GM21529 (cell line): ENCODE results near the gene SMAD2.

ENCODE experiments used
- ATAC-seq: cut with Tn5 transposase; IDR thresholded peaks from one replicate; pipeline ENCODE4 v1.9.1; 2021; ENCODE audit not compliant: unreplicated experiment

Gene SMAD2

DNA sequence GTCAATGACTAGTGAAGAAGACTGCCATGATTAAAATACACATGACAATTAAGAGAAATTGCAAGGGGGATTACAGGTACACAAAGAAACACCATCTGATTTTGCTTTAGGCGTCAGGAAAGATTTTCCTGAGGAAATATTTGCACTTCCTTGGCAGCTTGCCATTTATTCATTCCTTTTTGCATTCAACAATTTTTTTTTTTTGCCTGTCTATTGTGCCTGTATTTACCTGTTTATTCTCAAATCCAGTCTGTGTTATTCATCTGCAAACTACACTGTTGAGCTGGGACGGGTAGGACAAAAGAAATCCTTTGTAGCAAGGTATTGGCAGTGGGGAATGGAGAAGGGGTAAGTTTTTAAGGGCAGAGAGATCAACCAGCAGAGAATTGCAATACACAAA is 31.8 kb downstream of the SMAD2 start:
- no peak for ATAC-seq

DNA sequence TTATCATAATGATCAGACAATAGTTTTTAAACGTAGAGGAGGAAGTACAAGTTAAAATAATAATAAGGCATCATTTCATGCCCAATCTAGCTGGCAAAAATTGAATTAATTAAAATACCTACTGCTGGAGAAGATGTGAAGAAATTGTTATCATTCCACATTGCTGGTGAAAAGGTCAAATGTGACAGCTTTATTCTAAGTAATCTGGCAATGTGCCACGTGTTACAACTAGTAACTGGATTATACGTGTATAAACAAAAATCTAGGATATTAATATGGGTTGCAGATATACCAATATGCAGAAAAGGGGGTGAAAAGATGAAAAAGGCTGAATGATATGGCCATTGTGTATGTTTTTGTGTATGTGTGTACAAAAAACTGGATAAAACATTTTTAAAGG is 32.4 kb downstream of the SMAD2 start:
- ATAC-seq = no peak

DNA sequence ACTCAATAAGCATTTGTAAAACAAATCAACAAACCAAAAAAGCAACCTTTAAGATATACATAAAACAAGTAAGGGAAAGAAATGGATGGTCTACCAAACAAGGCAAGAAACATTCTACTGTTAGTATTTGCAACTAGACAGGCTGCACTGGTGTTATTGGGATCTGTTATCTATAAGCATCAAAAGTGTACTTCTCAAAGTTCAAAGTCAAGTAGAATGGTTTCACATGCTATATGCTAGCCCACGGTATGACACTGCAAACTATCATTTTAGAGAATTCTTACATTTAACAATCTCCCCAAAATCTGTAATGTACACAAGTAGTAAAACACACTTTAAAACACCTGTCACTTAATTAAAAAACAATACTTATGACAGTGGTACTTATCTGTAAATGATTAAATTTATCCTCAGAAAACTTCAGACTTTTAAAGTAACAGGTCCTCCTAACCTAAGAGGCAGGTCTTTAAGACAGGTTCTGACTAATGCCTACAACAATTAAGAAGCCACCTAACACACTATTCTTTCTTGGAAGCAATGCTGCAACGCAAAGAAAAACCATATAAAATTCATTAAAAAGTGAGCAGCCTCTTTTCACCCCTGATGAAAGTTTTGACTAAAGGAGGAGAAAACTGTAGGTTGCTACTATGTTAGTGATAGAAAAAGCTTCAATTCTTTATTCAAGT is 34.8 kb downstream of the SMAD2 start:
- ATAC-seq = no peak

DNA sequence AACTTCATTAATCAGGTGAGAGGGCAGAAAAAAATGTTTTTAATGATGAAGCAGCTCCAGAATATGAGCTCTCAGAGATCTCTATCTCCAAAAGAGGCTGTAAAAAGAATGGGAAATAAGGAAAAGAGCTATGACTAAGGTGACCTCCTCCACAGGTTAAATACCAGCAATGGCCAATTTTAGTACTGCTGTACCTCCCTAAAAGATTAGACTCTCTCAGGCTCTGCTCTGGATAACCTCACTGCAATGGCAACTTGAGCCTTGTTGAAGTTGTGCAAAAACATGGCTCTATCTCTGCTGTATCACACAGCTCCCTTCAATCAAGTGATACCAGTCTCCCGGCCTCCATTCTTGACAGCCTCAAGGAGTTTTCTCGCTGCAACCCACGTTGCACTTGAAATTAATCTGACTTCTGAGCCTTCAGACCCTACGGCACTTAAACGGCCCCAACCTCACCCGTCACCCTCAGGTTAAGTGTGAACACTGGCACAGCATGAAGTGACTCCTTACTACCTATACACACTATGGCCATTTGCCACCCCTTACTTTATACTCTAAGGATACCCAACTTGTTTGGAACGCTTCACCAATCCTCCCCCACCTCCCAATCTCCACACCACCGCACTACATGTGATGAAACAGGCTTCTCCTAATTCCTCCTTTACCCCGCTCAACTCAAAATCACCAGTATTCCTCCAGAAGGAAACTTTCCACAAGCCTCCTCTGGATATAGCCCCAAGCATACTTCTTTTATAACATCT is 36.3 kb downstream of the SMAD2 start:
- no peak for ATAC-seq

DNA sequence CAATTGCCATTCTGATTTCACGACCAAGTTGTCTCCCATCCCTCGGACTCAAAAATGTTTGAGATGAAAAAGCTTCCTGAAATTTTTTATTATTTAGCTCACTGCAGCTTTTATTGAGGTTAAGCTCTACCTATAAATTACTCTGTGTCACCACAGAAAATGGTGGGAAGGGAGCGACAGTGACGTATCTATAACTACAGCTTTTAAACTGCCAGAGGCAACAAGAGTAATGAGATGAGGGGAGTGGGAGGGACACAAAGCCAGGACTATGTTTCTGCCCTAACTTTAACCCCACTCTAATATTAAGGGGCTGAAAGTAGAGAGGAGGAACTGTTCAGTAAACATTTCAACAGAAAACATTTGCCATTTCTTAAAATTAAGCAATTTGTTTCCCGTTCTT is 37.4 kb downstream of the SMAD2 start:
- ATAC-seq = no peak

DNA sequence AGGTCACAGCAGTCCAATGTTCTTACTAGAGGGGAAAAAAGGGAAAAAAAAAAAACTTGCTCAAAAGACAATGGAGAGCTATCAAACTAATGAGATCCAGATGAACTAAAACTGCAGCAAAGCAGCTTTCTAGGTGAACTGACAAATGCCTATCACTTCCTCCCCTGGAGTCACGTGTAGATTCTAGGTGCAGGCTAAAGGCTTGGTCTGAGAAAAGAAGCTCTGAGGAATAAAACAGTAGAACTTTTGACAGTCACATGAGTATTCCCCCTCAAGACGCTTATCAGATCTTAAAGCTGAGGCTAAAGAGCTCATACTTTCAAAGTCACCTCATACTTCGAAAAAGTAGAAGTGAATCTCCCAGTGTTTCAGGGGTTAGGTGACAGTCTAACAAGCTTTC is 42.3 kb downstream of the SMAD2 start:
- ATAC-seq = no peak

DNA sequence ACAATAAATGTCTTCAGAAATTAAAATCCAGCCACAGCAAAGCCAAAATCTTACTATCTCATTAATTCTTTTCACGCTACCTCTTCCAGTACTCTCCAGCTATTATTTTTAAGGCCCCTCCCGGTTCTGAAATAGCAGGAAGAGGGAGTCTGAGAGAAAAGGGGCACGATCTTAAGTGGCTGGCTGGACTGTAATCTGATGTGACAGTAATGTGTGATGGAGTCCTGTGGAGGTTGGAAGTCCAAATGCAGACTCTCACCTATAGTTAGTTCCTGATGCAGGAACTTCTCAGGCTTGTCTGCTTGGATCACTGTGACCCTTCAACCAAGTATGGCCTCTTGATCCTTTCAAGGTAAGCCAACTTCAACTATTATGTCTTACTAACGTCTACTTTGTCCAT is 43.2 kb downstream of the SMAD2 start:
- ATAC-seq = no peak

DNA sequence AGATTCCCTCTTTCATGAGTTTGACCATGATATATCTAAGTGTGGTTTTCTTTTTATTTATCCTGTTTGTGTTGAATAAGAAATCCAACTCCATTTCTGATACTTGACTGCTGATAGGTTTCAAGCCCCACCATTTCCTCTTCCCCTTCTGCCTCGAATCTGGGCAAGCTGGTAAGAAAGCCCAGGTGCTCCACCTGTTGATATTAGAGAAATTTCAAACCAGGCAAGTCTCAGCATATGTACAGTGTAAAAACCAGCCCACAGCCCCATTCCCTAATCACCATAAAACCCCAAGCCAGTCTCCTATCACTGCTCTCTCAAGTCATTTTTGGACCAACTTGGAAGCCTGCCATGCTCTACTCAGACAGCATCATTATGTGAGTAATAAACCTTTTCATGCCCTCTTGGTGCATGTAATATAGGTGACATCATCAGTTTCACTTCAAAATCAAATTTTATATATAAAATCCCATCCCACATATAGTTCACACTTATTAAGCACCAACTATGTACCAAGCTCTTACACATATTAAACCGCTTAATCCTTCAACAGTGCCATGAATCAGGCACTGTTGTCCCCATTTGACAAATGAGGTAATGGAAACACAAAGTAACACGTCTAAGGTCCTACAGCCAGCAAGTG is 46.6 kb downstream of the SMAD2 start:
- no peak for ATAC-seq

DNA sequence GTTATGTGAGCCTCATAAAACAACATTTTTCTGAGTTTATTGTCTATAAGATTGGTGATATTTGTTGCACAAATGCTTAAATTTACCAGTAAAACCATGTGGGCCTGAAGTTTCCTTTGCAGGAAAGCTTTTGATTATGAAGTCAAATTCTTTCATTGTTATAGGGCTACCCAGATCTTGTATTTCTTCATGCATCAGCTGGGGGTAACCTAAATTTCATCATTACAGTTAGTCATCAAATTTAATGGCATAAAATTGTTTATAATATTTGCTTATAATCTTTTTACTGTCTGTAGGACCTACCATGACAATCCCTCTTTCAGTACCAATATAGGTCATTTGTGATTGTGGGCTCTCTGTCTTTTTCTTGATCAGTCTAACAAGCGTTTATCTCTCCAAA is 47.8 kb downstream of the SMAD2 start:
- no peak for ATAC-seq

DNA sequence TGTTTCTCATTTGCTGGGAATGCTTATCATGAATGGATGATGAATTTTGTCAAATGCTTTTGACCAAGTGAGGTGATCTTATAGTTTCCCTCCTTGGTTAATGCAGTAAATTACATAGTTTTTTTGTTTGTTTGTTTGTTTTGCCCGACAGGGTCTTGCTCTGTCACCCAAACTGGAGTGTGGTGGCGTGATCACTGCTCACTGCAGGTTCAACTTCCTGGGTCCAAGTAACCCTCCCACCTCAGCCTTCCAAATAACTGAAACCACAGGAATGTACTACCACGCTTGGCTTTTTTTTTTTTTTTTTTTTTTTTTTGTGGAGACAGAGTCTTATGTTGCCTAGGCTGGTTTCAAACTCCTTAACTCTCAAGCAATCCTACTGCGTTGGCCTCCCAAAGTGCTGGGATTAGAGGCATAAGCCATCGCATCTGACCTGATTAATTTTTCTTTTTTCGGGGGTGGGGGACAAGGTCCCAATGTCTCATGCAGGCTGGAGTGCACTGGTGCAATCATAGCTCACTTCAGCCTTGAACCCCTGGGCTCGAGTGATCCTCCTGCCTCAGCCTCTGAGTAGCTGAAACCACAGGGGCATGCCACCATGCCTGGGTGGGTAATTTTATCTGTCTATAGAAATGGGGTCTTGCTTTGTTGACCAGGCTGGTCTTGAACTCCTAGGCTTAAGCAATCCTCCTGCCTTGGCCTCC is 48.6 kb downstream of the SMAD2 start:
- no peak for ATAC-seq

DNA sequence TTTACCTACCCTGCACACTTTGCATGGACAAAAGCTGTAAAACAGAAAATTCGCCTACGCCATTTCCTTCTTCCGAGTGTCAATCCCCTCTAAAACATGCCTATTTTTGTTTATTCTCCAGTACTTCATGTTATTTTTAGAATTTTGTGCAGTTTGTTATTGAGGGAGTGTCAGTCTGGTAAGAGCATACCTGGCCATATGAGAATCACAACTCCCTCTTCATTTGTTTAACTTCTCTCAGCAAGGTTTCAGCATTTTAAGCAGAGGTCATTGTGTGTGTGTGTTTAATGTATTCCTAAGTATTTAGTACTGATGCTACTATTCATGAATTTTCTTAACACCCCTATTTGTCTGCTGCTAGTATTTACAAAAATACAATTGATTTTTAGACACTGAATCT is 49.4 kb downstream of the SMAD2 start:
- ATAC-seq = no peak

DNA sequence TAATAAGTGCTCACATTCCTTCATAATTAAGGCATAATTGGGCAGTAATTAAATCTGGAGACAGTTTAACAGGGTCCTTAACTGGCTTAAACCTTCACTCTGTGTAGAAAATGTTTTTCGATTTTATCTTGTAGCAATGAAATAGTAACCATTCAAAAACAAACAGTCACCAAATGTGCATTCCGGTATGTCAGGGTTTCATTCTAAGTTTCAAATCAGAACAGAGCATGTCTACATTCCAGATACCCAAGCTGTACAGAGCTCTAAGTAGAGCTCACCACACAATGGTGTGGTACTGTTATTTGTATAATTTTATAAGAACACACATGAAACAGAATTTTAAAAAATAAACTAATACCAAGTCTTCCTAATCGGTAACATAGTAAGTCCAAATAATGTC is 52.6 kb downstream of the SMAD2 start:
- no peak for ATAC-seq

DNA sequence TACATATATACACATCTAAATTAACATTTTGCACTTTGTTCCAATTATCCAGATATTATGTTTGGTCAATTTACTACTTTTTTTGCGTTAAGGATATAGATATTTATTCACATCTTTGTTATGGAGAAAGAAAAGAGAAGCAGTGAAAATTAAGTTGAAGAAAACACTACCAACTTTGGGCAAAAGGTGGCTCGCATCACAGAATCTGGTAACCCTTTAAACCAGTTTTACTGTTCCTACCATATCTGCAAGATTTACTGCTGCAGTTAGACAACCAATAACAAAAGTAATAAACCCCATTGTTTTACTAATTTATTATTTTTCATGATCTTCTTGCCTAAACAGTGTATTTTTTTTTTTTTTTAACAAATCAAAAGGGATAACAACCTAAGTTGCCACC is 53.6 kb downstream of the SMAD2 start:
- no peak for ATAC-seq

DNA sequence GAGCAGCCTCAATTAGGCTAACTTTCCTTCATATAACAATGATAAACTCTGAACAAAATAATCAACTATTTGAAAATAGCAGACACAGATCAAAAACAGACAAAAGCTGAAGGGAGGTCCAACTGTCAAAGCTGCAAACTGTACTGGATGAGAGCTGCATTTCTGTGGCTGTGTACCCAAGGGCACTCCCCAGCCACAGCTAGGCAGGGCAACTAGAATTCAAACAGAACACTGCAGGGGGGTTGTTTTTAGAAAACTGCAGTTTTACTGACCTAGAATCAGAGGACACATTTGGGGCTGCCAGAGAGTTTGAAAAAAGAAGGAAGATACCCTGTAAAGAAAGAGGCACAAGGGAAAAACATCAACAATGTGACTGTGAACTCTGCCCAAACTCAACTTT is 56.8 kb downstream of the SMAD2 start:
- ATAC-seq = no peak

DNA sequence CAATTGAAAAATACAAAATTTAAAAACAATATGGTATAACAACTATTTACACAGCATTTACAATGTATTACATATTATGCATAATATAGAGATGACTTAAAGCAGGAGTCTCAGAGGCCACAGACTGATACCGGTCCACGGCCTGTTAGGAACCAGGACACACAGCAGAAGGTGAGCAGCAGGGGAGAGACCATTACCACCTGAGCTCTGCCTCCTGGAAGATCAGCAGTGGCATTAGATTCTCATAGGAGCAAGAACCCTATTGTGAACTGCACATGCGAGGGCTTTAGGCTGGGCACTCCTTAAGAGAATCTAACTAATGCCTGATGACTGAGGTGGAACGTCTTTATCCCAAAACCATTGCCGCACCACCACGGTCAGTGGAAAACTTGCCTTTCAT is 58.0 kb downstream of the SMAD2 start:
- ATAC-seq = no peak

DNA sequence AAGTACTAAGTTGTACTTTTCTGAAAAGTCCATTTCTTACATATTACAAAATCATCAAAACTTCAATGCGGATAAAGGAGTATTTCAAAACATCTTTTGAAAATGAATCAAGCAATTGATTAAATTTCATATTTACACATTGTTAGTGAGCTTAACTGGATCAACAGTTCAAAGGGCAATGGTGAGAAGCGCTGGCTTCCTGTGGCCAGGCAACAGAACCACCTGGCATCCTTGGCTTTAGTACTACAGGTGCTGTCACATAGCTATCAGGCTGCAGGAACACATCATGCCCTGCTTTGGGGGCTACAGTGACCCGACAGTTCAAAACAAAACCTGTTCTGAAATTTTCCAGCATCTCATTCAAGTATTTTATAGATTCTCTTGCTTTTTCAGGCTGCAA is 59.2 kb downstream of the SMAD2 start:
- ATAC-seq = no peak

DNA sequence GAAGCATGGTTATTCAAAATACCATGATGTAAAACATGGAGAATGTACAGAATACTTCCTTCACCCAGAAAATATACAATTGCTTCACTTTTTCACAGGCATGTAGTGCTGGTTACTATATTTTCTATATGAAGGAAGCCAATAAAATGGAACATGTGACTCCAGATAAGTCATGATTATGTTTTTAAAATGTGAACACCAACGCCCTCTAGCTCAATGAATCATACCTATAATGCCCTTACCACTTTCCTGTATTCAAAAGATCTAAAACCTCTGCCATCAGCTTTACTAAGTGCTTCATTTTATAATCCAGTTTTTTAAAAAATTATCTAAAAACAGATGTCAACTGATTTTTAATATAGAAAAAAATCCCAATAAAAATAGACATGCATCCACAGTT is 59.9 kb downstream of the SMAD2 start:
- ATAC-seq = no peak

DNA sequence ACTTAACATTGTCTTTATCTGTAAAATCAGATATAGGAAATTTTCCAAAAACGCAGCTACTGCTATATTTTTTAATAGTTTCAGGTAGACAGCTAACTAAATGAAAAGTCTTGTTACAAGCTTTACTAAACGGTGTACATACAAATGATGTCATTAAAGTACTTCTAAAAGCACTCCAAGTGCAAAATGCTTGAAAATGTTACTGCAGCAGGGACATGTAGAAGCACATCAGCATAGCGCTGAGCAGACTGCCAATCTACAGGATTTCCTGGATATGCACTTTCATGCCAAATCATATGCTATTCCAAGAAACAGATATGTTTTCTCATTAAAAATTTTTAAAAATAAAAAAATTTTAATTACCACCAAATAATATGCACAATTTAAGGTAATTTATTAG is 61.7 kb downstream of the SMAD2 start:
- no peak for ATAC-seq

DNA sequence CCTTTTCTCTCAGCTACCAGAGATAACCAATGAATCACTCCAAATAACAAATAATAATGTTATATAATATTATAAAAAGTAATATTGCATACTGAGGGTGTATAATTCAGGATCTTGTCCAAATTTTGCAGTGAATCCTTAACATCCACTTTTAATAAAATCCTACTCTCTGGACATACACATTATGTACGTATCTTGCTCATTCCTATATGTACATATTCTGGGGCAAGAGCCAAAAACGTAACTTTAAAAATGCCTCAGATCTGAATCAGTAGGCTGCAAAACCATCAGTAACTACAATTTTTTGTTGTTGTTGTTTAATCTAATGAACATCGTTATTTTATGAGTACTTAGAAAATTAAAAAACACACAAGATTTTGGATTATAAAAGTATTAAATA is 65.3 kb downstream of the SMAD2 start:
- ATAC-seq = no peak

DNA sequence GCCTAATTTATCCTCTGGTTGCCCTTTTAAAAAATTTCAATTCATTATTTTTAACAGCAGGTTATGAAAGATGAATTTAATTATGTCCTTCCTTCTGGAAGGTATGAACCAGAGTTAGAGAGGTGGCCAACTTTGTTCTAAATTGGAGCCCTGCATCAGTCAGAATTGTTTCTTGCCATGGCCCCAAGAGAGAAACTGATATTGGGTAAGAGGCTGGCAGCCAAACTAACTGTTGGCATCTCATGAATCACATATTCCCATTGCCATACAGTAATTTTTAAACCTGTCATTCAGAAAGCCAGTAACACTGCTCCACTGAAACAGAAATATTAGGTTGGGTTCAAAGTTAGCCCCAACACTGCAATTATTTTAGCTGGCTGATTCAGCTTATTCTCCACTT is 67.4 kb downstream of the SMAD2 start:
- ATAC-seq = no peak

DNA sequence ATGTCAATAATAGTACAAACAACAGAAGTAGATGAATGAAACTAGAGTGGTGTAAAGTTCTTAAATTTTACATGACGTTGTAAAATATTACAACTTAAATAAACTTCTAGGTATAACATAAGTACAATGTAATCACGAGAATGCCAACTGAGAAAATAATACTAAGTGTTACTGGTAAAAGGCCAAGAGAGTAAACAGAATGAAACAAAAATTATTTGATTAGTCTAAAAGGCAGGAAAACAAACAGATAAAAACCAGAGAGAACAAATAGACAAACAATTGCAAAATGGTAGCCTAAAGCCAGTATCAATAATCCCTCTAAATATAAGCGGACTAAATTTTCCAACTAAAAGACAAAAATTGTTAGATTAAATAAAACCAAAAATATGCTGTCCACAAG is 71.9 kb downstream of the SMAD2 start:
- no peak for ATAC-seq

DNA sequence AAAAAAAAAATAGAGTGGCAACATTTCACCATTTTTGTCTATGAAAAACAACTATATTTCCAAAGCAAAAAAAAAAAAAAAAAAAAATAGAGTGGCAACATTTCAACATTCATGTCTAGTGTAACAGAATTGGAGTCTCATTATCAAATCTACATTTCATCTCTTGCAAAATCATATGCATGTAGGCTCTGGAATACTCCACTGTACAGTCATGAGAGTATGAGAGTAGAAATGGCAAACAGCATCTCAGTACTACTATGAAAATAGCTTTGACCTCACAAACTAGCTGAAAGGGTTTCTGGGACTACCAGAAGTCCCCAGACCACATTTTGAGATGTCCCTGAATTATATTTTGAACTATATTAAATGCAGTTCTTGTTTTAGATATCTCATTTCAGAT is 82.8 kb downstream of the SMAD2 start:
- ATAC-seq = no peak
